Brain microvascular endothelial cell (primary cell): ENCODE data around the gene BNIP3.
"Not testable (repeated sequence)": the region's sequence is repeated elsewhere in the genome, so short reads cannot be mapped to it uniquely, and the experiment has no call there.

ENCODE experiments used
- DNase-seq: peaks from one replicate; pipeline ENCODE4 v3.0.0-alpha.2; 2020
- H3K27ac ChIP-seq: fragments of 250-450 bp; sonication (Bioruptor Pico); 2 replicates; pipeline ENCODE4 v1.5.1; 2020; ENCODE audit warnings: mild to moderate bottlenecking, moderate library complexity
- H3K27me3 ChIP-seq: fragments of 250-450 bp; sonication (Bioruptor Pico); replicated peaks from 2 replicates; pipeline ENCODE4 v1.5.1; 2020; ENCODE audit warnings: mild to moderate bottlenecking
- H3K36me3 ChIP-seq: fragments of 250-450 bp; sonication (Bioruptor Pico); replicated peaks from 2 replicates; pipeline ENCODE4 v1.5.1; 2020; ENCODE audit warnings: mild to moderate bottlenecking
- H3K4me3 ChIP-seq: 2 replicates; pipeline ENCODE4 v1.5.1; 2011; ENCODE audit warnings: low read depth, mild to moderate bottlenecking, control low read depth, low read length, moderate library complexity
- in situ Hi-C: cut with HindIII; loops from 2 replicates; pipeline ENCODE4 v1.10.0; 2017; ENCODE audit warnings: low sequenced_read_pairs, low pct_ligation_motif_present
- TF ChIP-seq, protein P1 (sequence below): IDR thresholded peaks from 2 replicates; pipeline ENCODE4 v1.5.1; 2011; ENCODE audit warnings: low read depth, mild to moderate bottlenecking, moderate library complexity, low read length, control low read depth, inconsistent platforms; ENCODE audit errors: missing control alignments

The BNIP3 gene

DNA sequence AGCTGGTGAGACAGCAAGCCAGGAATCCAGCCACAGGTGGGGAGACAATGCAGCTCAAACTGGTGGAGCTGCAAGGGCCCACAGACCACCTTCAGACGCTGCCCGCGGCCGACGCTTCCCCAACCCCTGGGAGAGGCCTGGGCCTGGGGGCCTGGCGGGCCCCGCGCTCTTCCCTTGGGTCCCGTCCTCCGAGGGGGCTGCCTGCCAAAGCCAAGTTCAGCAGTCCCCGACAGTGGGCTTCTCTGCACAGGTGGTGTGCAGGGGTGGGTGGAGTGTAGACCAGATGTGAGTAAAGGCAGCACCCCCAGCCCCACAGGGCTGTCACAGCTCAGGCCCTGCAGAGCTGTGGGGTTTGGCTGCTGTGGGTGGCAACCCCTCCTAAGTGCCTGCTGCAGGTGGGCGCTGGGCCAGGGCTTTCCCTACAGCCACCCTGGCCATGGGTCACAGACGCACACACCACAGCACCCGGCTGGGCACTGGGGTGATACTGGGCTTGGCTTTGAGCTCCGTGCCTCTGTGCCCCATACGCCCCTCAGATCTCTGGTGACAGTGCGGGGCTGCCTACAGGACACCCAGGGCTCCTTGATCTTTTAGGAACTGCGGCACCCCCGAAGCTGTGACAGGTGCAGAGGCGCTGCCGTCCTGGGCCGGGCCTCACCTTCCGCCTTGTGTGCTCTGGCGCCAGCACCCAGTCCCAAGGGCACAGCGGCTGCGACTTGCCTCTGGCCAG, 20.5 kb downstream of the BNIP3 start:
- DNase-seq, result no peak
- Histone ChIP-seq H3K27me3 (no peaks in the 10 kb centered on the region), H3K4me3 (no peak overlapping the region), H3K27ac (no peak overlapping the region), H3K36me3 (peaks cover 15% of the 10 kb centered on the region)
- in situ Hi-C loops, result no loop called here
- TF ChIP-seq, protein P1, sequence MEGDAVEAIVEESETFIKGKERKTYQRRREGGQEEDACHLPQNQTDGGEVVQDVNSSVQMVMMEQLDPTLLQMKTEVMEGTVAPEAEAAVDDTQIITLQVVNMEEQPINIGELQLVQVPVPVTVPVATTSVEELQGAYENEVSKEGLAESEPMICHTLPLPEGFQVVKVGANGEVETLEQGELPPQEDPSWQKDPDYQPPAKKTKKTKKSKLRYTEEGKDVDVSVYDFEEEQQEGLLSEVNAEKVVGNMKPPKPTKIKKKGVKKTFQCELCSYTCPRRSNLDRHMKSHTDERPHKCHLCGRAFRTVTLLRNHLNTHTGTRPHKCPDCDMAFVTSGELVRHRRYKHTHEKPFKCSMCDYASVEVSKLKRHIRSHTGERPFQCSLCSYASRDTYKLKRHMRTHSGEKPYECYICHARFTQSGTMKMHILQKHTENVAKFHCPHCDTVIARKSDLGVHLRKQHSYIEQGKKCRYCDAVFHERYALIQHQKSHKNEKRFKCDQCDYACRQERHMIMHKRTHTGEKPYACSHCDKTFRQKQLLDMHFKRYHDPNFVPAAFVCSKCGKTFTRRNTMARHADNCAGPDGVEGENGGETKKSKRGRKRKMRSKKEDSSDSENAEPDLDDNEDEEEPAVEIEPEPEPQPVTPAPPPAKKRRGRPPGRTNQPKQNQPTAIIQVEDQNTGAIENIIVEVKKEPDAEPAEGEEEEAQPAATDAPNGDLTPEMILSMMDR, result no peak

GRCh38 chr10:131960631-131961046, 21.1 kb downstream of the BNIP3 start:
- H3K27me3 ChIP-seq, result no peaks in the 10 kb centered on the region
- TF ChIP-seq, protein P1, result no peak
- peaks cover 17% of the 10 kb centered on the region for H3K36me3 ChIP-seq
- in situ Hi-C loops, result no loop called here
- no peak overlapping the region for H3K27ac ChIP-seq
- DNase-seq, result no peak
- H3K4me3 ChIP-seq, result no peak overlapping the region

GRCh38 chr10:131959841-131960240, 21.9 kb downstream of the BNIP3 start:
- no peak overlapping the region for H3K4me3 ChIP-seq
- peaks cover 17% of the 10 kb centered on the region for H3K36me3 ChIP-seq

GRCh38 chr10:131955591-131956340, 26.0 kb downstream of the BNIP3 start:
- in situ Hi-C loops, result no loop called here
- Histone ChIP-seq H3K27ac (no peak overlapping the region), H3K4me3 (no peak overlapping the region), H3K27me3 (no peaks in the 10 kb centered on the region), H3K36me3 (peaks cover 22% of the 10 kb centered on the region)
- TF ChIP-seq, protein P1, result no peak
- no peak for DNase-seq

More at GRCh38 chr10:131959841-131960240, 21.9 kb downstream of the BNIP3 start:
- in situ Hi-C loops, result no loop called here
- Histone ChIP-seq H3K27me3 (no peaks in the 10 kb centered on the region), H3K27ac (no peak overlapping the region)
- no peak for DNase-seq
- TF ChIP-seq, protein P1, result no peak

- TF ChIP-seq, protein P1, result no peak
- H3K4me3 ChIP-seq, result no peak overlapping the region
- DNase-seq, result no peak
- H3K36me3 ChIP-seq, result peaks cover 22% of the 10 kb centered on the region
- H3K27ac ChIP-seq, result no peak overlapping the region
- H3K27me3 ChIP-seq, result no peaks in the 10 kb centered on the region
- in situ Hi-C loops, result no loop called here
Measured at GRCh38 chr10:131954356-131954965, 27.3 kb downstream of the BNIP3 start.

GRCh38 chr10:131949908-131950307, 31.8 kb downstream of the BNIP3 start:
- H3K27me3 ChIP-seq, DNase-seq, H3K27ac ChIP-seq, in situ Hi-C loops, H3K4me3 ChIP-seq: not testable (repeated sequence)
- peaks cover 26% of the 10 kb centered on the region for H3K36me3 ChIP-seq
